K562 (cell line): ENCODE results near the gene SNRNP200. TPM values are rescaled to one million over a fixed set of nuclear protein-coding genes. Genes with fewer than 3 reads are reported as not detected.
A peak's percentile ranks its signal among the peaks of the same experiment; 100 is the strongest.

Source experiments
- ATAC-seq: fragments of 200-7000 bp; cut with Tn5 transposase; 3 replicates; pipeline ENCODE4 v1.9.1; 2020; ENCODE audit warnings: moderate library complexity
- BruUV-seq: library from RNA; stranded (reverse); fragments of 400-500 nt; replicated peaks from 2 replicates; lab custom pipeline; 2021; lab: Mats Ljungman, UMichigan
- CTCF ChIA-PET: fragments of 300-600 bp; formaldehyde crosslinking; extraction: SDS; loops from one replicate; lab custom pipeline; 2021; ENCODE audit warnings: low intra/inter-chr PET ratio; lab: Yijun Ruan, JAX
- POLR2A ChIA-PET: fragments of 300-600, 350-650 bp; sonication (Branson Sonifier 250); formaldehyde crosslinking; extraction: SDS; loops from one replicate; lab custom pipeline; 2021; ENCODE audit warnings: antibody characterized with exemption, inconsistent platforms; lab: Yijun Ruan, JAX
- DNase-seq, 4 experiments: peaks; one replicate each; pipeline versions ENCODE4 v3.0.0 to v3.0.0-alpha.2; 2011 to 2018; ENCODE audit warnings: low spot score in 3 of 4, mixed read lengths in 3 of 4; ENCODE audit errors: extremely low read depth in 1 of 4
- FAIRE-seq: peaks from 2 replicates; lab custom pipeline; 2011; peaks lifted over from hg19 to GRCh38; lab: Jason Lieb, UNC
- H2AFZ ChIP-seq: 2 replicates; pipeline ENCODE4 v1.6.0; 2011; ENCODE audit warnings: low read depth, low read length, control low read depth, inconsistent platforms
- H3K27ac ChIP-seq: fragments of 200-600 bp; 3 replicates; pipeline ENCODE4 v1.8.0; 2011; ENCODE audit warnings: low read depth, mild to moderate bottlenecking, control low read depth, inconsistent platforms, low read length, moderate library complexity, mixed read lengths; ENCODE audit errors: extremely low read depth
- H3K27me3 ChIP-seq, 2 experiments: fragments of 300-600 bp in 1 of 2; 2 replicates in 1 of 2; 3 replicates in 1 of 2; pipeline versions ENCODE4 v1.6.0 to v1.8.0; 2011; ENCODE audit warnings: inconsistent platforms in 2 of 2, low read length in 2 of 2, mild to moderate bottlenecking in 1 of 2, mixed read lengths in 1 of 2, moderate library complexity in 1 of 2; ENCODE audit not compliant: control insufficient read depth in 2 of 2, insufficient read depth in 2 of 2
- H3K36me3 ChIP-seq: fragments of 300-600 bp; 3 replicates; pipeline ENCODE4 v1.8.0; 2011; ENCODE audit warnings: mild to moderate bottlenecking, low read length, inconsistent platforms; ENCODE audit not compliant: control insufficient read depth, insufficient read depth
- H3K4me1 ChIP-seq, 2 experiments: fragments of 200-600 bp in 1 of 2; replicated peaks in 1 of 2; 2 replicates in 1 of 2; 3 replicates in 1 of 2; pipeline versions ENCODE4 v1.5.1 to v1.8.0; 2011; ENCODE audit warnings: inconsistent platforms in 2 of 2, low read length in 2 of 2, mild to moderate bottlenecking in 1 of 2, mixed read lengths in 1 of 2, moderate library complexity in 1 of 2; ENCODE audit not compliant: control insufficient read depth in 2 of 2, insufficient read depth in 2 of 2
- H3K4me2 ChIP-seq: 2 replicates; pipeline ENCODE4 v1.6.1; 2011; ENCODE audit warnings: low read length, control low read depth, inconsistent platforms, mixed read lengths; ENCODE audit not compliant: insufficient read depth
- H3K4me3 ChIP-seq: fragments of 200-600 bp; sonication (generic), shearing (Covaris generic); 2 replicates; pipeline ENCODE4 v1.5.1; 2016; ENCODE audit warnings: control low read depth, inconsistent platforms
- H3K79me2 ChIP-seq: fragments of 200-600 bp; 3 replicates; pipeline ENCODE4 v1.8.0; 2011; ENCODE audit warnings: low read length, inconsistent platforms; ENCODE audit not compliant: control insufficient read depth, insufficient read depth
- H3K9ac ChIP-seq, 2 experiments: 2 replicates each; pipeline versions ENCODE4 v1.6.0 to v1.6.1; 2011; ENCODE audit warnings: low read depth in 2 of 2, low read length in 2 of 2, control low read depth in 1 of 2, inconsistent platforms in 1 of 2, mild to moderate bottlenecking in 1 of 2, mixed read lengths in 1 of 2; ENCODE audit not compliant: insufficient read depth in 1 of 2
- H3K9me1 ChIP-seq: one replicate; pipeline ENCODE4 v1.6.0; 2011; ENCODE audit warnings: inconsistent platforms, mild to moderate bottlenecking, low read length, moderate library complexity; ENCODE audit not compliant: control insufficient read depth, insufficient read depth
- H3K9me3 ChIP-seq: replicated peaks from 2 replicates; pipeline ENCODE4 v1.5.1; 2011; ENCODE audit warnings: low read depth, low read length, inconsistent platforms; ENCODE audit not compliant: control insufficient read depth, insufficient read depth
- H4K20me1 ChIP-seq: replicated peaks from 2 replicates; pipeline ENCODE4 v1.6.1; 2011; ENCODE audit warnings: low read length, inconsistent platforms, mixed read lengths; ENCODE audit not compliant: control insufficient read depth, insufficient read depth
- CC2D1A ChIP-seq: fragments of 450-650 bp; IDR thresholded peaks from 2 replicates; pipeline ENCODE4 v1.6.1; 2017; ENCODE audit warnings: mild to moderate bottlenecking
- COPS2 ChIP-seq: fragments of 450-650 bp; conservative IDR thresholded peaks from 2 replicates; pipeline ENCODE4 v1.6.1; 2016; ENCODE audit warnings: mild to moderate bottlenecking, moderate library complexity
- GATA2 ChIP-seq: sonication (generic); formaldehyde crosslinking; IDR thresholded peaks from 2 replicates; pipeline ENCODE4 v1.4.0; 2020; ENCODE audit warnings: mild to moderate bottlenecking, missing genetic modification reagents
- GTF2A2 ChIP-seq: IDR thresholded peaks from 2 replicates; pipeline ENCODE4 v1.6.1; 2016; ENCODE audit warnings: mild to moderate bottlenecking, missing genetic modification characterization, missing compliant biosample characterization
- HMG20B ChIP-seq: fragments of 250-450 bp; sonication (Bioruptor Pico); IDR thresholded peaks from 2 replicates; pipeline ENCODE4 v1.5.0; 2021; ENCODE audit warnings: mild to moderate bottlenecking
- MAFF ChIP-seq: IDR thresholded peaks from 2 replicates; pipeline ENCODE4 v1.6.1; 2012; ENCODE audit warnings: low read length, improper control_type of control experiment
- PCBP2 ChIP-seq: fragments of 200-400 bp; formaldehyde crosslinking; IDR thresholded peaks from 2 replicates; pipeline ENCODE4 v1.6.1; 2018; ENCODE audit warnings: low read length, low read depth, mild to moderate bottlenecking, moderate library complexity; ENCODE audit not compliant: poor library complexity, severe bottlenecking
- PTTG1 ChIP-seq: fragments of 450-650 bp; IDR thresholded peaks from 2 replicates; pipeline ENCODE4 v1.6.1; 2016; ENCODE audit warnings: low read depth, mild to moderate bottlenecking, missing genetic modification characterization, missing compliant biosample characterization
- SIX5 ChIP-seq, 2 experiments: IDR thresholded peaks; 2 replicates each; pipeline ENCODE4 v1.6.1; 2011; ENCODE audit warnings: low read length in 2 of 2, borderline replicate concordance in 1 of 2, low read depth in 1 of 2, mild to moderate bottlenecking in 1 of 2, moderate library complexity in 1 of 2; ENCODE audit not compliant: insufficient read depth in 1 of 2
- TAF7 ChIP-seq: fragments of 450-650 bp; IDR thresholded peaks from 2 replicates; pipeline ENCODE4 v1.6.1; 2016; ENCODE audit warnings: missing genetic modification characterization, missing compliant biosample characterization
- TARDBP ChIP-seq: fragments of 450-650 bp; IDR thresholded peaks from 2 replicates; pipeline ENCODE4 v1.6.1; 2016
- ZNF354B ChIP-seq: fragments of 250-450 bp; sonication (Bioruptor Pico); IDR thresholded peaks from 2 replicates; pipeline ENCODE4 v1.4.0; 2020
- ZNF384 ChIP-seq: IDR thresholded peaks from 2 replicates; pipeline ENCODE4 v1.6.1; 2012; ENCODE audit warnings: low read depth, low read length, improper control_type of control experiment
- ZNF408 ChIP-seq: fragments of 250-450 bp; sonication (Bioruptor Pico); IDR thresholded peaks from 2 replicates; pipeline ENCODE4 v1.4.0; 2020; ENCODE audit warnings: low read depth, mild to moderate bottlenecking, moderate library complexity
- ZNF431 ChIP-seq: sonication (generic); formaldehyde crosslinking; IDR thresholded peaks from 2 replicates; pipeline ENCODE4 v1.8.0; 2022; ENCODE audit warnings: mild to moderate bottlenecking, missing genetic modification reagents
- ZNF696 ChIP-seq: fragments of 250-450 bp; sonication (Bioruptor Pico); conservative IDR thresholded peaks from 2 replicates; pipeline ENCODE4 v1.4.0; 2020; ENCODE audit warnings: mild to moderate bottlenecking, moderate library complexity
- WGBS: fragments of 100-300 bp; shearing (Covaris generic); methylation state at CpG from one replicate; pipeline ENCODE4 v1.1.6; 2016; ENCODE audit warnings: low coverage, mixed read lengths; ENCODE audit not compliant: insufficient coverage; ENCODE audit errors: missing lambda C conversion rate; 5-methylcytosine and 5-hydroxymethylcytosine counted together
- in situ Hi-C: fragments of 300-500 bp; cut with MboI; formaldehyde crosslinking; loops from 4 replicates; pipeline ENCODE4 v1.15.0; 2018; ENCODE audit warnings: inconsistent platforms, mixed read lengths
- intact Hi-C: fragments of 100-400 bp; cut with micrococcal nuclease; formaldehyde crosslinking; loops from 2 replicates; pipeline ENCODE4 v1.14.2; 2022
- polyA plus RNA-seq, 8 experiments: library from polyadenylated mRNA; depleted of rRNA in 4 of 8; stranded (reverse) in 5 of 8; unstranded in 3 of 8; fragments of >200 nt; fragmentation: Nextera tagmentation in 2 of 8; fragmentation: Illumina TruSeq in 1 of 8; extraction: Ambion mirVana in 2 of 8; extraction: Trizol in 1 of 8; gene quantifications; 2 replicates each; pipeline versions ENCODE4 v1.2.1 to v1.2.3, GENCODE V29; 2011 to 2014; ENCODE audit warnings: inconsistent platforms in 1 of 8, missing spikeins in 1 of 8
- total RNA-seq, 7 experiments: library from RNA; depleted of rRNA in 6 of 7; stranded (reverse); fragments of >200 nt in 6 of 7; fragmentation: Illumina TruSeq in 2 of 7; extraction: Trizol in 2 of 7; gene quantifications; 2 replicates each; pipeline versions ENCODE4 v1.2.1 to v1.2.3, GENCODE V29; 2011 to 2021; ENCODE audit warnings: low replicate concordance in 1 of 7
- TF ChIP-seq, protein P1 (sequence below): sonication (generic); formaldehyde crosslinking; IDR thresholded peaks from 2 replicates; pipeline ENCODE4 v1.8.1; 2023; ENCODE audit warnings: mild to moderate bottlenecking, missing genetic modification reagents
- TF ChIP-seq, protein P2 (sequence below), 2 experiments: fragments of 450-650 bp; IDR thresholded peaks; 2 replicates each; pipeline ENCODE4 v1.6.1; 2018; ENCODE audit warnings: mild to moderate bottlenecking in 2 of 2, low read depth in 1 of 2; ENCODE audit not compliant: partially characterized antibody in 2 of 2

Gene SNRNP200
- total and polyA plus RNA-seq, 9 of the 15 experiments (the other 6 are each of a cell fraction or from before 2014, with no cell fraction given), result 76.1 to 231 (median 155) TPM

DNA sequence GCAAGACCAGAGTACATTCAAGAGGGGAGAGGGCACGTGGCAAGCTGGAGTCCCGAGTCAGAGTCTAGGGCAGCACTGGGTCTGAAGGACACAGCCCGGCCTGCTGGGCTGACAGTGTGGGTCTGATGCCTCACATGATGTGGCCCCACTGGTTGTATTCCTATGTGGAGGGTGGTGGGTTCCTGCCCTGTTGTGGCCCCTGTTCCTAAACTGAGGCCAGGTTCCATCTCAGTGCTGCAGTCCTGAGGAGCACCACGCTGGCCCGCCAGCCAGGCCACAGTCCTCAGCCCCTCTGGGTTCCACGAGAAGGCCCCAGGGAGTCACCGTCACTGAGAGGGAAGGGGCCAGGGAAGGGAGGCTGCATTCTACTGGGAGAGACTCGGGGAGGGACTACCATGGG is 52.8 kb downstream of the SNRNP200 start:
- ChIA-PET CTCF (interaction anchor here (1.1 kb wide), 1 partner anchor 255 kb away, joined by 3 read pairs; no protein-coding TSS in a partner anchor), POLR2A (interaction anchor here (1.0 kb wide), 1 partner anchor 13 kb away, joined by 5 read pairs; no protein-coding TSS in a partner anchor)
- 94% methylated on average over 8 of the region's 8 CpGs for WGBS
- Histone ChIP-seq H3K27ac (no peak overlapping the region), H3K27me3 (no peaks in the 10 kb centered on the region), H3K4me3 (no peak overlapping the region), H3K9me1 (no peaks in the 10 kb centered on the region), H3K79me2 (no peaks in the 10 kb centered on the region), H3K9ac (peak overlapping the region in 1 of 2 experiments; percentile 77; a peak in 2 of 4 replicates), H2AFZ (no peak overlapping the region), H4K20me1 (no peaks in the 10 kb centered on the region), H3K4me2 (no peak overlapping the region), H3K9me3 (no peaks in the 10 kb centered on the region), H3K36me3 (peaks cover 46% of the 10 kb centered on the region; the same call in 2 of the 3 replicates), H3K4me1 (0 out of 5 replicates have a peak, but pooled peaks cover 0 to 3% of the 10 kb centered on the region in 2 experiments)
- intact Hi-C loops (no loop called here), in situ Hi-C loops (no loop called here)
- no TSS peak for BruUV-seq
- DNase-seq, result no peak
- no peak for FAIRE-seq
- TF ChIP-seq GATA2 (CRISPR knock-in tag) (no peak), ZNF408 (CRISPR knock-in tag) (no peak), PTTG1 (tag) (no peak), GTF2A2 (no peak), PCBP2 (no peak), ZNF431 (CRISPR knock-in tag) (no peak), TARDBP (no peak), ZNF696 (CRISPR knock-in tag) (no peak), TAF7 (no peak), HMG20B (CRISPR knock-in tag) (no peak), COPS2 (no peak), ZNF354B (CRISPR knock-in tag) (no peak), CC2D1A (no peak), MAFF (no peak), SIX5 (IDR thresholded peaks at IDR 0.05; ENCODE audit: borderline replicate concordance in 1 of 2, insufficient read depth in 1 of 2, low read depth in 1 of 2, low read length in 2 of 2) (no peak), ZNF384 (no peak)
- TF ChIP-seq, protein P1, sequence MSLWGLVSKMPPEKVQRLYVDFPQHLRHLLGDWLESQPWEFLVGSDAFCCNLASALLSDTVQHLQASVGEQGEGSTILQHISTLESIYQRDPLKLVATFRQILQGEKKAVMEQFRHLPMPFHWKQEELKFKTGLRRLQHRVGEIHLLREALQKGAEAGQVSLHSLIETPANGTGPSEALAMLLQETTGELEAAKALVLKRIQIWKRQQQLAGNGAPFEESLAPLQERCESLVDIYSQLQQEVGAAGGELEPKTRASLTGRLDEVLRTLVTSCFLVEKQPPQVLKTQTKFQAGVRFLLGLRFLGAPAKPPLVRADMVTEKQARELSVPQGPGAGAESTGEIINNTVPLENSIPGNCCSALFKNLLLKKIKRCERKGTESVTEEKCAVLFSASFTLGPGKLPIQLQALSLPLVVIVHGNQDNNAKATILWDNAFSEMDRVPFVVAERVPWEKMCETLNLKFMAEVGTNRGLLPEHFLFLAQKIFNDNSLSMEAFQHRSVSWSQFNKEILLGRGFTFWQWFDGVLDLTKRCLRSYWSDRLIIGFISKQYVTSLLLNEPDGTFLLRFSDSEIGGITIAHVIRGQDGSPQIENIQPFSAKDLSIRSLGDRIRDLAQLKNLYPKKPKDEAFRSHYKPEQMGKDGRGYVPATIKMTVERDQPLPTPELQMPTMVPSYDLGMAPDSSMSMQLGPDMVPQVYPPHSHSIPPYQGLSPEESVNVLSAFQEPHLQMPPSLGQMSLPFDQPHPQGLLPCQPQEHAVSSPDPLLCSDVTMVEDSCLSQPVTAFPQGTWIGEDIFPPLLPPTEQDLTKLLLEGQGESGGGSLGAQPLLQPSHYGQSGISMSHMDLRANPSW (CRISPR knock-in tag), result no peak
- TF ChIP-seq, protein P2, sequence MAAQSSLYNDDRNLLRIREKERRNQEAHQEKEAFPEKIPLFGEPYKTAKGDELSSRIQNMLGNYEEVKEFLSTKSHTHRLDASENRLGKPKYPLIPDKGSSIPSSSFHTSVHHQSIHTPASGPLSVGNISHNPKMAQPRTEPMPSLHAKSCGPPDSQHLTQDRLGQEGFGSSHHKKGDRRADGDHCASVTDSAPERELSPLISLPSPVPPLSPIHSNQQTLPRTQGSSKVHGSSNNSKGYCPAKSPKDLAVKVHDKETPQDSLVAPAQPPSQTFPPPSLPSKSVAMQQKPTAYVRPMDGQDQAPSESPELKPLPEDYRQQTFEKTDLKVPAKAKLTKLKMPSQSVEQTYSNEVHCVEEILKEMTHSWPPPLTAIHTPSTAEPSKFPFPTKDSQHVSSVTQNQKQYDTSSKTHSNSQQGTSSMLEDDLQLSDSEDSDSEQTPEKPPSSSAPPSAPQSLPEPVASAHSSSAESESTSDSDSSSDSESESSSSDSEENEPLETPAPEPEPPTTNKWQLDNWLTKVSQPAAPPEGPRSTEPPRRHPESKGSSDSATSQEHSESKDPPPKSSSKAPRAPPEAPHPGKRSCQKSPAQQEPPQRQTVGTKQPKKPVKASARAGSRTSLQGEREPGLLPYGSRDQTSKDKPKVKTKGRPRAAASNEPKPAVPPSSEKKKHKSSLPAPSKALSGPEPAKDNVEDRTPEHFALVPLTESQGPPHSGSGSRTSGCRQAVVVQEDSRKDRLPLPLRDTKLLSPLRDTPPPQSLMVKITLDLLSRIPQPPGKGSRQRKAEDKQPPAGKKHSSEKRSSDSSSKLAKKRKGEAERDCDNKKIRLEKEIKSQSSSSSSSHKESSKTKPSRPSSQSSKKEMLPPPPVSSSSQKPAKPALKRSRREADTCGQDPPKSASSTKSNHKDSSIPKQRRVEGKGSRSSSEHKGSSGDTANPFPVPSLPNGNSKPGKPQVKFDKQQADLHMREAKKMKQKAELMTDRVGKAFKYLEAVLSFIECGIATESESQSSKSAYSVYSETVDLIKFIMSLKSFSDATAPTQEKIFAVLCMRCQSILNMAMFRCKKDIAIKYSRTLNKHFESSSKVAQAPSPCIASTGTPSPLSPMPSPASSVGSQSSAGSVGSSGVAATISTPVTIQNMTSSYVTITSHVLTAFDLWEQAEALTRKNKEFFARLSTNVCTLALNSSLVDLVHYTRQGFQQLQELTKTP (IDR thresholded peaks at IDR 0.05; ENCODE audit: low read depth in 1 of 2, partially characterized antibody in 2 of 2), result no peak
- ATAC-seq, result no peak
